ENCODE data around the gene IL5RA. TPM values are rescaled to one million over a fixed set of nuclear protein-coding genes. Genes with fewer than 3 reads are reported as not detected.

Gene IL5RA
- total RNA-seq, 1 experiment from 2014 or later, result not detected

DNA sequence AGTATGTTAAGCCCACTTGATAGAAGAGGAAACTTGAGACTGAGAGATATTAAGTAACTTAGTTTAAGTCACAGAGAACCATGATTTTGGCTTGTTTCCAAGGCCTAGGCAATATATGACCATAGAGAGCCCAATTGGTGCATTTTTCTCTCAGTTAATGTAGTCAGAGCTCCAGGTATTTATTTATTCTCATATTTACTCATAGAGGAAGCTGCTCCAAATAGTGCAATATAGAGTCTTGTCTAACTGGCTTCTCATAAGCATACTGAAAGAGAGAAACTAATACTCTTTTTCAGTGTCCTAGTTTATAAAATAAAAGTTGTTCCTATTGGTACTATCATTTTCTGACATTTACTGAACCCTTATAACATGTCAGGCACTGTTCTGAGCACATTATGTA lies 31.8 kb upstream of the IL5RA start:
- CTCF ChIA-PET, result no interaction called here
- no TSS peak for BruUV-seq (replicated peaks)

DNA sequence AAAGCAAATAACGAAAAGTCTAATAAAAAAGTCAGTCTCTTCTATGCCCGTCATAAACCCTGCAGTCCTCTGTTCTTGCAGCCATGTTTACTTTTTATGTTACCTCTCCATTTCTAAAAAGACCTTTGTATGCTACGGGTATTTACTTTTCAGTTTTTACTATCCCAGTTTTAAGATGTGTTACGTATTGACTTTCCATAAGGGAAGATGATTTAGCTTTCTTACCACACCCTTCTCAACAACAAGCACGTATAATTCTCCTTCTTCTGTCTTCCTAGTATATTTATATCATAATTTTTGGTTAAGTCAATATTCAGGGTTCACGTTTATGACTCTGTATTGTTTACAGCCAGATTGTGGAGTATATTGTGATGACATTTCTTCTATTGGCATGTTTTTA lies 27.4 kb upstream of the IL5RA start:
- H3K36me3 ChIP-seq (ENCODE audit: insufficient read depth, low read length, poor library complexity, severe bottlenecking), result peaks cover 54% of the 10 kb centered on the region
- no peak overlapping the region for H3K4me3 ChIP-seq (ENCODE audit: low read depth, low read length, poor library complexity, severe bottlenecking)
- TF ChIP-seq, protein P1, sequence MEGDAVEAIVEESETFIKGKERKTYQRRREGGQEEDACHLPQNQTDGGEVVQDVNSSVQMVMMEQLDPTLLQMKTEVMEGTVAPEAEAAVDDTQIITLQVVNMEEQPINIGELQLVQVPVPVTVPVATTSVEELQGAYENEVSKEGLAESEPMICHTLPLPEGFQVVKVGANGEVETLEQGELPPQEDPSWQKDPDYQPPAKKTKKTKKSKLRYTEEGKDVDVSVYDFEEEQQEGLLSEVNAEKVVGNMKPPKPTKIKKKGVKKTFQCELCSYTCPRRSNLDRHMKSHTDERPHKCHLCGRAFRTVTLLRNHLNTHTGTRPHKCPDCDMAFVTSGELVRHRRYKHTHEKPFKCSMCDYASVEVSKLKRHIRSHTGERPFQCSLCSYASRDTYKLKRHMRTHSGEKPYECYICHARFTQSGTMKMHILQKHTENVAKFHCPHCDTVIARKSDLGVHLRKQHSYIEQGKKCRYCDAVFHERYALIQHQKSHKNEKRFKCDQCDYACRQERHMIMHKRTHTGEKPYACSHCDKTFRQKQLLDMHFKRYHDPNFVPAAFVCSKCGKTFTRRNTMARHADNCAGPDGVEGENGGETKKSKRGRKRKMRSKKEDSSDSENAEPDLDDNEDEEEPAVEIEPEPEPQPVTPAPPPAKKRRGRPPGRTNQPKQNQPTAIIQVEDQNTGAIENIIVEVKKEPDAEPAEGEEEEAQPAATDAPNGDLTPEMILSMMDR (conservative IDR thresholded peaks at IDR 0.05; ENCODE audit: low read depth, low read length), result no peak
- TF ChIP-seq EZH2 (IDR thresholded peaks at IDR 0.05; ENCODE audit: borderline replicate concordance, low read depth, low read length, poor library complexity, severe bottlenecking), result no peak
- no peak for DNase-seq (ENCODE audit: low spot score)
- BruUV-seq (replicated peaks), result no TSS peak
- no peaks in the 10 kb centered on the region for H3K27me3 ChIP-seq (replicated peaks; ENCODE audit: insufficient read depth, low read depth, low read length, poor library complexity)
- no peaks in the 10 kb centered on the region for H3K9me3 ChIP-seq (ENCODE audit: low read depth, low read length, poor library complexity, severe bottlenecking)
- no peaks in the 10 kb centered on the region for H3K4me1 ChIP-seq (ENCODE audit: insufficient read depth, low read length, poor library complexity, severe bottlenecking)
- ChIA-PET CTCF (no interaction called here), POLR2A (ENCODE audit: low non-redundant PET) (no interaction called here)
- no peak overlapping the region for H3K27ac ChIP-seq (ENCODE audit: low read depth, low read length, poor library complexity, severe bottlenecking)
- intact Hi-C loops (cut with micrococcal nuclease; ENCODE audit: unreplicated experiment), result no loop called here

More for the DNA sequence above, 31.8 kb upstream of the IL5RA start:
- intact Hi-C loops (cut with micrococcal nuclease; ENCODE audit: unreplicated experiment), result no loop called here
- TF ChIP-seq, protein P1 (conservative IDR thresholded peaks at IDR 0.05; ENCODE audit: low read depth, low read length), result no peak
- TF ChIP-seq EZH2 (IDR thresholded peaks at IDR 0.05; ENCODE audit: borderline replicate concordance, low read depth, low read length, poor library complexity, severe bottlenecking), result no peak
- Histone ChIP-seq H3K27me3 (replicated peaks; ENCODE audit: insufficient read depth, low read depth, low read length, poor library complexity) (no peaks in the 10 kb centered on the region), H3K36me3 (ENCODE audit: insufficient read depth, low read length, poor library complexity, severe bottlenecking) (peaks cover 87% of the 10 kb centered on the region), H3K4me3 (ENCODE audit: low read depth, low read length, poor library complexity, severe bottlenecking) (no peak overlapping the region), H3K9me3 (ENCODE audit: low read depth, low read length, poor library complexity, severe bottlenecking) (no peaks in the 10 kb centered on the region), H3K27ac (ENCODE audit: low read depth, low read length, poor library complexity, severe bottlenecking) (no peak overlapping the region), H3K4me1 (ENCODE audit: insufficient read depth, low read length, poor library complexity, severe bottlenecking) (no peaks in the 10 kb centered on the region)
- POLR2A ChIA-PET (ENCODE audit: low non-redundant PET), result no interaction called here
- DNase-seq (ENCODE audit: low spot score), result no peak

DNA sequence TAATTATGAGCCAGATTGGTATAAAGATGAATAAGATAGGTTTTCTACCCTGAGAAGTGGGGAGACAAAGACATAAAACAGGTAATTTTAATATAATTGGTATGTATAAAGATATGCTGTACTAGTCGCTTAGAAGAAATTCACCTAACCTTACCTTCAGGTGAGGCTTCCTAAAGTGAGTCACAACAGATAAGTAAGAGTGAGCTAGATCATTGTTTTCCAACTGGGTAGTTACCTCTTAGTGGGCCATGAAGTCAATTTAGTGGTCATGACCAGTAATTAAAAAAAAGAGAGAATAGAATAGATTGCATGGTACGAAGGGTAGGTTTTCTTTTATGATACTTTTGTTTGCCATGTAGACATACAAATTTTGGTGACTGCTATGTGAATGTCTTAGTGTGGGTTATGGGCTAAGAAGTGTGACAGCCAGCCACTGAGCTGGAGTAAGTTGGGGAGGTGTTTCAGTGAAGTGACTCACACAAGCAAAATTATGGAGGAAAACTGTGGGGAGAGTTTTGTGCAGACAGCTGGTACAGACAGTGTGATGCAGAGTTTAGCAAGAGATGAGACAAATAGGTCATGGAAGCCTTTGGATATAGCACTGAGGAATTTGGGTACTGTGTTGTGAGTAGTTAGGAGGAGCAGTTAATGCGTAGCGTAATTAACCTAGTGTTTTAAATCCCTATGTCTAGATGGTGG lies 24.7 kb upstream of the IL5RA start:
- no peak overlapping the region for H3K27ac ChIP-seq (ENCODE audit: low read depth, low read length, poor library complexity, severe bottlenecking)
- no TSS peak for BruUV-seq (replicated peaks)
- H3K4me1 ChIP-seq (ENCODE audit: insufficient read depth, low read length, poor library complexity, severe bottlenecking), result no peaks in the 10 kb centered on the region
- ChIA-PET CTCF (no interaction called here), POLR2A (ENCODE audit: low non-redundant PET) (no interaction called here)
- H3K36me3 ChIP-seq (ENCODE audit: insufficient read depth, low read length, poor library complexity, severe bottlenecking), result peaks cover 46% of the 10 kb centered on the region
- H3K9me3 ChIP-seq (ENCODE audit: low read depth, low read length, poor library complexity, severe bottlenecking), result no peaks in the 10 kb centered on the region
- intact Hi-C loops (cut with micrococcal nuclease; ENCODE audit: unreplicated experiment), result no loop called here
- no peak for DNase-seq (ENCODE audit: low spot score)
- no peak overlapping the region for H3K4me3 ChIP-seq (ENCODE audit: low read depth, low read length, poor library complexity, severe bottlenecking)
- H3K27me3 ChIP-seq (replicated peaks; ENCODE audit: insufficient read depth, low read depth, low read length, poor library complexity), result no peaks in the 10 kb centered on the region
- TF ChIP-seq, protein P1 (conservative IDR thresholded peaks at IDR 0.05; ENCODE audit: low read depth, low read length), result no peak
- no peak for TF ChIP-seq EZH2 (IDR thresholded peaks at IDR 0.05; ENCODE audit: borderline replicate concordance, low read depth, low read length, poor library complexity, severe bottlenecking)
